HepG2 (cell line): Measurements from ENCODE around the gene PREX1. TPM values are rescaled to one million over a fixed set of nuclear protein-coding genes. Genes with fewer than 3 reads are reported as not detected.
"Not testable (repeated sequence)": the region's sequence is repeated elsewhere in the genome, so short reads cannot be mapped to it uniquely, and the experiment has no call there.

Experiments
- ATAC-seq: fragments of 200-7000 bp; cut with Tn5 transposase; 3 replicates; pipeline ENCODE4 v1.9.1; 2020; ENCODE audit warnings: mild to moderate bottlenecking, moderate library complexity
- BruUV-seq: library from RNA; stranded (reverse); fragments of 400-500 nt; replicated peaks from 2 replicates; lab custom pipeline; 2021; lab: Mats Ljungman, UMichigan
- CTCF ChIA-PET: fragments of 300-600 bp; formaldehyde crosslinking; extraction: SDS; loops from one replicate; lab custom pipeline; 2021; ENCODE audit warnings: low total read pairs, inconsistent platforms, low intra/inter-chr PET ratio; lab: Yijun Ruan, JAX
- POLR2A ChIA-PET: fragments of 350-600 bp; sonication (Branson Sonifier 250); formaldehyde crosslinking; loops from one replicate; lab custom pipeline; 2020; ENCODE audit warnings: antibody characterized with exemption, inconsistent platforms; lab: Yijun Ruan, JAX
- DNase-seq: peaks from one replicate; pipeline ENCODE4 v3.0.0-alpha.2; 2015; ENCODE audit warnings: low spot score
- FAIRE-seq: peaks from 3 replicates; lab custom pipeline; 2011; peaks lifted over from hg19 to GRCh38; lab: Jason Lieb, UNC
- H2AFZ ChIP-seq: one replicate; pipeline ENCODE4 v1.6.1; 2011; ENCODE audit warnings: low read length, inconsistent platforms
- H3K27ac ChIP-seq: fragments of 300-600 bp; 3 replicates; pipeline ENCODE4 v1.8.0; 2011; ENCODE audit warnings: mixed run types, mild to moderate bottlenecking, mixed read lengths, low read length, inconsistent platforms; ENCODE audit not compliant: insufficient read depth; ENCODE audit errors: extremely low read length
- H3K27me3 ChIP-seq, 2 experiments: fragments of 200-600 bp in 1 of 2; 2 replicates in 1 of 2; 3 replicates in 1 of 2; pipeline versions ENCODE4 v1.6.0 to v1.8.0; 2011; ENCODE audit warnings: low read length in 2 of 2, mild to moderate bottlenecking in 2 of 2, moderate library complexity in 2 of 2, inconsistent platforms in 1 of 2; ENCODE audit not compliant: insufficient read depth in 2 of 2, control insufficient read depth in 1 of 2
- H3K36me3 ChIP-seq, 2 experiments: fragments of 200-600 bp in 1 of 2; replicated peaks in 1 of 2; 2 replicates in 1 of 2; 3 replicates in 1 of 2; pipeline versions ENCODE4 v1.5.1 to v1.8.0; 2011; ENCODE audit warnings: low read length in 2 of 2, inconsistent platforms in 1 of 2; ENCODE audit not compliant: insufficient read depth in 2 of 2, control insufficient read depth in 1 of 2
- H3K4me1 ChIP-seq: 2 replicates; pipeline ENCODE4 v1.5.1; 2012; ENCODE audit warnings: low read length, inconsistent platforms; ENCODE audit not compliant: insufficient read depth
- H3K4me2 ChIP-seq: 2 replicates; pipeline ENCODE4 v1.6.0; 2011; ENCODE audit warnings: low read depth, low read length, inconsistent platforms
- H3K4me3 ChIP-seq, 3 experiments: fragments of 200-600 bp in 1 of 3; sonication (generic), shearing (Covaris generic) in 1 of 3; replicated peaks in 1 of 3; 2 replicates each; pipeline ENCODE4 v1.5.1; 2011 to 2016; ENCODE audit warnings: low read length in 3 of 3, inconsistent platforms in 2 of 3, low read depth in 2 of 3, mild to moderate bottlenecking in 2 of 3, control low read depth in 1 of 3, mixed read lengths in 1 of 3; ENCODE audit not compliant: insufficient read depth in 1 of 3
- H3K79me2 ChIP-seq: one replicate; pipeline ENCODE4 v1.6.1; 2011; ENCODE audit warnings: low read length, inconsistent platforms; ENCODE audit not compliant: insufficient read depth
- H3K9ac ChIP-seq: 2 replicates; pipeline ENCODE4 v1.6.0; 2011; ENCODE audit warnings: mild to moderate bottlenecking, low read depth, low read length, inconsistent platforms; ENCODE audit not compliant: insufficient read depth
- H3K9me3 ChIP-seq: 2 replicates; pipeline ENCODE4 v1.5.1; 2012; ENCODE audit warnings: mild to moderate bottlenecking, low read length
- H4K20me1 ChIP-seq: 2 replicates; pipeline ENCODE4 v1.6.0; 2011; ENCODE audit warnings: inconsistent platforms, mild to moderate bottlenecking, low read length, moderate library complexity; ENCODE audit not compliant: insufficient read depth
- CHD2 ChIP-seq: IDR thresholded peaks from 2 replicates; pipeline ENCODE4 v1.6.1; 2011; ENCODE audit warnings: low read depth, low read length, improper control_type of control experiment
- FOSL2 ChIP-seq: sonication (generic); formaldehyde crosslinking; IDR thresholded peaks from 2 replicates; pipeline ENCODE4 v1.4.0; 2020; ENCODE audit warnings: missing genetic modification reagents
- GTF3A ChIP-seq: sonication (generic); formaldehyde crosslinking; conservative IDR thresholded peaks from 2 replicates; pipeline ENCODE4 v1.4.0; 2020; ENCODE audit warnings: mild to moderate bottlenecking, missing genetic modification reagents
- HOXD1 ChIP-seq: sonication (generic); formaldehyde crosslinking; IDR thresholded peaks from 2 replicates; pipeline ENCODE4 v1.5.0; 2020; ENCODE audit warnings: missing genetic modification reagents
- KLF11 ChIP-seq: IDR thresholded peaks from 2 replicates; pipeline ENCODE4 v1.6.1; 2016; ENCODE audit warnings: missing compliant biosample characterization
- MXI1 ChIP-seq: IDR thresholded peaks from 3 replicates; pipeline ENCODE4 v1.6.1; 2012; ENCODE audit warnings: low read depth, low read length, inconsistent platforms, borderline replicate concordance
- MZF1 ChIP-seq: sonication (generic); formaldehyde crosslinking; IDR thresholded peaks from 2 replicates; pipeline ENCODE4 v1.8.1; 2023; ENCODE audit warnings: mild to moderate bottlenecking, missing genetic modification reagents, borderline replicate concordance
- NFYC ChIP-seq: IDR thresholded peaks from 2 replicates; pipeline ENCODE4 v1.6.1; 2016; ENCODE audit warnings: missing genetic modification reagents, missing compliant biosample characterization
- TCF7L2 ChIP-seq: IDR thresholded peaks from 2 replicates; pipeline ENCODE4 v1.6.1; 2011; ENCODE audit warnings: mild to moderate bottlenecking, low read depth, low read length, moderate library complexity
- ZC3H4 ChIP-seq: sonication (generic); formaldehyde crosslinking; IDR thresholded peaks from 2 replicates; pipeline ENCODE4 v1.4.0; 2020; ENCODE audit warnings: missing genetic modification reagents, borderline replicate concordance
- ZNF746 ChIP-seq: sonication (generic); formaldehyde crosslinking; IDR thresholded peaks from 2 replicates; pipeline ENCODE4 v1.8.0; 2022; ENCODE audit warnings: mild to moderate bottlenecking, missing genetic modification reagents
- WGBS: methylation state at CpG from one replicate; pipeline ENCODE4 v1.1.6; 2017; ENCODE audit warnings: low lambda C conversion rate; 5-methylcytosine and 5-hydroxymethylcytosine counted together
- in situ Hi-C: cut with HindIII; loops from 2 replicates; pipeline ENCODE4 v1.10.0; 2017; ENCODE audit warnings: low pct_unique_long_range_greater_than_20kb; ENCODE audit not compliant: extremely low pct_ligation_motif_present
- intact Hi-C: fragments of 100-400 bp; cut with micrococcal nuclease; formaldehyde crosslinking; loops from one replicate; pipeline ENCODE4 v1.10.0; 2022; ENCODE audit not compliant: unreplicated experiment
- polyA plus RNA-seq, 8 experiments: library from polyadenylated mRNA; depleted of rRNA in 3 of 8; stranded (reverse) in 7 of 8; unstranded in 1 of 8; fragments of >200 nt; fragmentation: Illumina TruSeq in 4 of 8; extraction: Trizol in 4 of 8; gene quantifications; 2 replicates each; pipeline versions ENCODE4 v1.2.1 to v1.2.3, GENCODE V29; 2011 to 2016; ENCODE audit warnings: low read depth in 4 of 8, missing spikeins in 1 of 8, mixed read lengths in 1 of 8; ENCODE audit not compliant: insufficient read depth in 1 of 8
- total RNA-seq, 5 experiments: library from RNA; depleted of rRNA; stranded (reverse); fragments of >200 nt; fragmentation: Illumina TruSeq; extraction: Trizol; gene quantifications; 2 replicates each; pipeline ENCODE4 v1.2.3, GENCODE V29; 2016; ENCODE audit warnings: low read depth in 1 of 5
- TF ChIP-seq, protein P1 (sequence below): IDR thresholded peaks from 2 replicates; pipeline ENCODE4 v1.6.1; 2018; ENCODE audit warnings: missing genetic modification reagents
- TF ChIP-seq, protein P2 (sequence below): sonication (generic); formaldehyde crosslinking; IDR thresholded peaks from 2 replicates; pipeline ENCODE4 v1.4.0; 2020; ENCODE audit warnings: missing genetic modification reagents
- TF ChIP-seq, protein P3 (sequence below): sonication (generic); formaldehyde crosslinking; IDR thresholded peaks from 2 replicates; pipeline ENCODE4 v1.5.1; 2020; ENCODE audit warnings: missing genetic modification reagents, mild to moderate bottlenecking, borderline replicate concordance

PREX1 gene
- total and polyA plus RNA-seq, 2 of the 13 experiments (the other 11 are each of a cell fraction or from before 2014, with no cell fraction given): 0.02 to 0.04 TPM

DNA sequence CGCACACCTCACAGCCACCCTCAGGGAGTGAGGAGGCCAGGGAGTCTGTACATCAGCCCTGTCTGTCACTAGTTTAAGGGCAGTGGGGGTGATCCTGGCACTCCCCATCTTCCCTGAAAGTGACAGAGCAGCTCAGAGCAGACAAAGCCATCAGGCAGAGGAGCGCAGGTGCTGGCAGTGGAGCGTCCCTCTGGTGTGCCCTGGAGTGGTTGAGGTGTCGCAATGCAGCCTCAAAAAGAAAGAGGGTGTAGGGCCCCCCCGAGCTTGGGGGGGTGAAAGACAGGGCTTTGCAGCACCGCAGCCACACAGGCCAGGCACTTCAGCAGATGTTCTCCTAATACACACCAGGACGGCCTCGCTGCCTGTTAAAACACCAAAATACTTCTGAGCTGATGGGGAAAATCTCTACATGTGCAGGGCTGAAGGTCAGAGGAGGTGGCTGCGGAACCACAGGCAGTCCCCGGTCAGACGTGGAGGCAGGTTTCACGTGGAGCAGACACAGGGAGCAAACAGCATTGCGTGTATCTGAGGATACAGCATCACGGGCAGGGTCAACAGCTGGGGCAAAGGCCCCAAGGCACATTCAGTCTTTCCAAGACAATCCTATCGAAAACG, 69.5 kb downstream of the PREX1 start (continued):
- TF ChIP-seq, protein P1, sequence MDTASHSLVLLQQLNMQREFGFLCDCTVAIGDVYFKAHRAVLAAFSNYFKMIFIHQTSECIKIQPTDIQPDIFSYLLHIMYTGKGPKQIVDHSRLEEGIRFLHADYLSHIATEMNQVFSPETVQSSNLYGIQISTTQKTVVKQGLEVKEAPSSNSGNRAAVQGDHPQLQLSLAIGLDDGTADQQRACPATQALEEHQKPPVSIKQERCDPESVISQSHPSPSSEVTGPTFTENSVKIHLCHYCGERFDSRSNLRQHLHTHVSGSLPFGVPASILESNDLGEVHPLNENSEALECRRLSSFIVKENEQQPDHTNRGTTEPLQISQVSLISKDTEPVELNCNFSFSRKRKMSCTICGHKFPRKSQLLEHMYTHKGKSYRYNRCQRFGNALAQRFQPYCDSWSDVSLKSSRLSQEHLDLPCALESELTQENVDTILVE (CRISPR knock-in tag): no peak
- TF ChIP-seq KLF11 (CRISPR knock-in tag) (no peak), HOXD1 (CRISPR knock-in tag) (no peak)

DNA sequence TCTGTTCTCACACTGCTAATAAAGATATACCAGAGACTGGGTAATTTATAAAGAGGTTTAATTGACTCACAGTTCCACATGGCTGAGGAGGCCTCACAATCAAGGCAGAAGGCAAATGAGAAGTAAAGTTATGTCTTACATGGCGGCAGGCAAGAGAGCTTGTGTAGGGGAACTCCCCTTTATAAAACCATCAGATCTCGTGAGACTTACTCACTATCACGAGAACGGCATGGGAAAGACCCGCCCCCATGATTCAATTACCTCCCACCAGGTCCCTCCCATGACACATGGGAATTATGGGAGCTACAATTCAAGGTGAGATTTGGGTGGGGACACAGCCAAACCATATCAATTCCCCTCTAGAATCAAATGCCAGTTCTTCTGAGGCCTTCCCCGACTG, 71.0 kb downstream of the PREX1 start:
- intact Hi-C loops, POLR2A ChIA-PET, CTCF ChIA-PET, H3K4me1 ChIP-seq, H3K4me3 ChIP-seq, H3K9ac ChIP-seq, H3K9me3 ChIP-seq, H4K20me1 ChIP-seq: not testable (repeated sequence)
- H3K27me3 ChIP-seq: peaks cover 4 to 26% of the 10 kb centered on the region in 2 experiments; a peak in 3 of 5 replicates
- 0 out of 2 replicates have a peak, but pooled peaks have one; percentile 19 for TF ChIP-seq CHD2
- TF ChIP-seq, all 625 proteins: peak for 1; not testable (repeated sequence) for 624
- DNase-seq, in situ Hi-C loops, H3K36me3 ChIP-seq, ATAC-seq, H2AFZ ChIP-seq, BruUV-seq, H3K79me2 ChIP-seq, FAIRE-seq, H3K27ac ChIP-seq, H3K4me2 ChIP-seq: not testable (repeated sequence)
- 19% methylated on average over 6 of the region's 6 CpGs for WGBS

DNA sequence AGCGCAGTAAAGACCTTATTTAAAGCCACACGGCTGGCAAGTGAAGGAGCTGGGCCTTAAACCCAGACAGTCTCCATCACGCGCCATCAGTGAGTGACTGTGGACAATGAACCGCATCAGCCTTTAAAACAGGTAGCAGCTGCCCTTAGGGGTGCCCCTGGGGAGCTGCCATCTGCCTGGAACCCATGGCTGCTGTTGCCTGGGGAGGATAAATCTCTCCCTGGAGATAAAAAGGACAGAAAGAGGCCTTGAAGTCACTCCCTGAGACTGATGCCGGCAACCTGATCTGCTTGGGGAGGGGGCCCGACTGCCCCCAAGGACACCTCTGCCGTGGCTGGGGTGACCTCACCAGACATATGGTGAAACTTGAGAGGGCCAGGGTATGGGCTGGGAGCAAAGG, 73.5 kb downstream of the PREX1 start:
- Histone ChIP-seq H3K27ac (no peak overlapping the region), H3K4me3 (no peak overlapping the region), H3K9me3 (no peaks in the 10 kb centered on the region), H3K4me1 (no peaks in the 10 kb centered on the region), H3K9ac (no peak overlapping the region), H3K27me3 (peaks cover 5 to 32% of the 10 kb centered on the region in 2 experiments; a peak in 4 of 5 replicates), H3K4me2 (no peak overlapping the region), H2AFZ (no peak overlapping the region), H3K79me2 (no peaks in the 10 kb centered on the region), H3K36me3 (no peaks in the 10 kb centered on the region), H4K20me1 (no peaks in the 10 kb centered on the region; the same call in 1 of the 2 replicates)
- POLR2A ChIA-PET: no interaction called here
- no peak for FAIRE-seq
- WGBS: 36% methylated on average over 8 of the region's 8 CpGs
- intact Hi-C loops: no loop called here
- TF ChIP-seq ZNF746 (no peak), MZF1 (CRISPR knock-in tag) (no peak), NFYC (CRISPR knock-in tag) (no peak), ZC3H4 (CRISPR knock-in tag) (no peak), TCF7L2 (no peak), GTF3A (CRISPR knock-in tag) (no peak), FOSL2 (CRISPR knock-in tag) (no peak), MXI1 (no peak)
- TF ChIP-seq, protein P2, sequence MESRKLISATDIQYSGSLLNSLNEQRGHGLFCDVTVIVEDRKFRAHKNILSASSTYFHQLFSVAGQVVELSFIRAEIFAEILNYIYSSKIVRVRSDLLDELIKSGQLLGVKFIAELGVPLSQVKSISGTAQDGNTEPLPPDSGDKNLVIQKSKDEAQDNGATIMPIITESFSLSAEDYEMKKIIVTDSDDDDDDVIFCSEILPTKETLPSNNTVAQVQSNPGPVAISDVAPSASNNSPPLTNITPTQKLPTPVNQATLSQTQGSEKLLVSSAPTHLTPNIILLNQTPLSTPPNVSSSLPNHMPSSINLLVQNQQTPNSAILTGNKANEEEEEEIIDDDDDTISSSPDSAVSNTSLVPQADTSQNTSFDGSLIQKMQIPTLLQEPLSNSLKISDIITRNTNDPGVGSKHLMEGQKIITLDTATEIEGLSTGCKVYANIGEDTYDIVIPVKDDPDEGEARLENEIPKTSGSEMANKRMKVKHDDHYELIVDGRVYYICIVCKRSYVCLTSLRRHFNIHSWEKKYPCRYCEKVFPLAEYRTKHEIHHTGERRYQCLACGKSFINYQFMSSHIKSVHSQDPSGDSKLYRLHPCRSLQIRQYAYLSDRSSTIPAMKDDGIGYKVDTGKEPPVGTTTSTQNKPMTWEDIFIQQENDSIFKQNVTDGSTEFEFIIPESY: no peak
- TF ChIP-seq, protein P3, sequence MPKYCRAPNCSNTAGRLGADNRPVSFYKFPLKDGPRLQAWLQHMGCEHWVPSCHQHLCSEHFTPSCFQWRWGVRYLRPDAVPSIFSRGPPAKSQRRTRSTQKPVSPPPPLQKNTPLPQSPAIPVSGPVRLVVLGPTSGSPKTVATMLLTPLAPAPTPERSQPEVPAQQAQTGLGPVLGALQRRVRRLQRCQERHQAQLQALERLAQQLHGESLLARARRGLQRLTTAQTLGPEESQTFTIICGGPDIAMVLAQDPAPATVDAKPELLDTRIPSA (CRISPR knock-in tag): no peak
- CTCF ChIA-PET: no interaction called here
- no TSS peak for BruUV-seq
- no peak for ATAC-seq
- no peak for DNase-seq
- in situ Hi-C loops: no loop called here
